Choroid plexus epithelial cell (primary cell): ENCODE results near the gene HTR4.

Experiments used
- DNase-seq: peaks from one replicate; pipeline ENCODE4 v3.0.0-alpha.2; 2010; ENCODE audit warnings: low read depth
- H3K4me3 ChIP-seq: 2 replicates; pipeline ENCODE4 v1.5.1; 2011; ENCODE audit warnings: low read depth, mild to moderate bottlenecking, control low read depth, low read length, moderate library complexity
- CTCF ChIP-seq: conservative IDR thresholded peaks from 2 replicates; pipeline ENCODE4 v1.5.1; 2011; ENCODE audit warnings: low read depth, mild to moderate bottlenecking, control low read depth, inconsistent platforms, low read length, moderate library complexity

The HTR4 gene, protein sequence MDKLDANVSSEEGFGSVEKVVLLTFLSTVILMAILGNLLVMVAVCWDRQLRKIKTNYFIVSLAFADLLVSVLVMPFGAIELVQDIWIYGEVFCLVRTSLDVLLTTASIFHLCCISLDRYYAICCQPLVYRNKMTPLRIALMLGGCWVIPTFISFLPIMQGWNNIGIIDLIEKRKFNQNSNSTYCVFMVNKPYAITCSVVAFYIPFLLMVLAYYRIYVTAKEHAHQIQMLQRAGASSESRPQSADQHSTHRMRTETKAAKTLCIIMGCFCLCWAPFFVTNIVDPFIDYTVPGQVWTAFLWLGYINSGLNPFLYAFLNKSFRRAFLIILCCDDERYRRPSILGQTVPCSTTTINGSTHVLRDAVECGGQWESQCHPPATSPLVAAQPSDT

GRCh38 chr5:148653836-148654781 lies at the start of gene HTR4:
Gene HTR4, minus strand, starts transcription at chr5:148654527. Its CDS starts 17,513 bp downstream, at chr5:148637014.
- no peak for TF ChIP-seq CTCF
- H3K4me3 ChIP-seq = no peak within 1 kb of the TSS
- DNase-seq = no peak

- no peak for DNase-seq
- no peak for TF ChIP-seq CTCF
- H3K4me3 ChIP-seq = no peak overlapping the region
These were observed 47.8 kb upstream of the HTR4 start for GRCh38 chr5:148702019-148702596.

DNA sequence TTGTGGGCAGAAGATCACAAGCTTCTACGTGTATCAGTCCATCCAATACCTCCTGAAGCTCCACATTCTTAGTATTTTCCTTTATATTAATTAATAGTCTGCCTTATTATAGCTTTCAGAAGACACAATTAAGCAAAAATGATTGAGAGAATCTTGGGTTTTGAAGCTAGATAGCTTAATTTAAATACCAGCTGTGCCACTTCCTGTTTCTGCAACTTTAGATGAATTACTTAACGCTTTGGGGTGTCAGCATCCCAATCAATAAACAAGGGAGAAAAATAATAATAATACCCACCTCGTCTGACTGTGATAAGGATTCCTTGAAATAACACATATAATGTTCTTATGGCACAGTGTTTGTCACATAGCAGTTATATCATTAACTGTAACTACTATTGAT lies 44.7 kb upstream of the HTR4 start:
- TF ChIP-seq CTCF = no peak
- DNase-seq = no peak
- no peak overlapping the region for H3K4me3 ChIP-seq

GRCh38 chr5:148697809-148698196 lies 43.5 kb upstream of the HTR4 start:
- DNase-seq = no peak
- no peak for TF ChIP-seq CTCF

GRCh38 chr5:148697180-148697808 lies 43.0 kb upstream of the HTR4 start:
- no peak for TF ChIP-seq CTCF
- DNase-seq = peak; percentile 6
- no peak overlapping the region for H3K4me3 ChIP-seq

More at GRCh38 chr5:148697809-148698196, 43.5 kb upstream of the HTR4 start:
- no peak overlapping the region for H3K4me3 ChIP-seq

- no peak for TF ChIP-seq CTCF
- H3K4me3 ChIP-seq = no peak overlapping the region
- no peak for DNase-seq
These were observed 42.1 kb upstream of the HTR4 start for GRCh38 chr5:148696187-148697036.
